ENCODE data around the gene RPGRIP1L.
"Not testable (repeated sequence)": the region's sequence is repeated elsewhere in the genome, so short reads cannot be mapped to it uniquely, and the experiment has no call there.

RPGRIP1L gene

DNA sequence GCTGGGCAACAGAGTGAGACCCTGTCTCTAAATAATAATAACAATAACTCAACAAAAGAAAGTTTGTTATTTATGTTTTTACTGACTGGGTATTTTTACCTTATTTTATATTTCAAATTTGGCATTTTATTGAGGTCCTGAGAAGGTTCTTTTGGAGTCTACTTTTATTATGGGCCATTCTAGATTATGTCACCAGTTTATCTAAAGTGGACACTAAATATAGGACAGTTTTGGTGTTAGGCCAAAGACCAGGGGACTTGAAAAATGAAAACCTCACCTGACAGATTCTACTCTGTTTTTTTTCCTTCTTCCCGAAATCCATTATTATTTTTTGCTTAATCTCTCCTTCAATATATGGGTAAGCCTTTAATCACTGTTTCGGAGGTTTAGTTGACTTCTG, 8.4 kb upstream of the RPGRIP1L start:
- DNase-seq (ENCODE audit: low read depth in 2 of 2): no peak

DNA sequence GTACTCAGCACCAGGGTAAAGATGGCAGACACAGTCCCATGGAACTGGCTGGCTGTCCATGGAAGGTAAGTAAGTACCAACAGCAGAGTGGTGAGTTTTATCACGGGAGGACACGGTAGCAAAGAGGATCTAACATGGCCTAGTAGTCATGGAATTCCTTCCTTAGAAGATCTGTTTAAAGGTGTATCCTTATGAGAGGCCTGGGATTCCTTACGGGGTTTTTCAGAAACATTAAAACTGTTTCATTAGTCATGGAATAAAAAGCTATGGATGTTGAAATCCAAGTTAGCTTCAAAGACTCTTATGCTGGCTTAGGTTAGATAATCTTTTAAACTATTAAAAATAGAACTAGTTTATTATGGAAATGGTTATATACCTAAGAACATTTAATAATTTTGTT, 7.7 kb upstream of the RPGRIP1L start:
- DNase-seq (ENCODE audit: low read depth in 2 of 2): no peak

DNA sequence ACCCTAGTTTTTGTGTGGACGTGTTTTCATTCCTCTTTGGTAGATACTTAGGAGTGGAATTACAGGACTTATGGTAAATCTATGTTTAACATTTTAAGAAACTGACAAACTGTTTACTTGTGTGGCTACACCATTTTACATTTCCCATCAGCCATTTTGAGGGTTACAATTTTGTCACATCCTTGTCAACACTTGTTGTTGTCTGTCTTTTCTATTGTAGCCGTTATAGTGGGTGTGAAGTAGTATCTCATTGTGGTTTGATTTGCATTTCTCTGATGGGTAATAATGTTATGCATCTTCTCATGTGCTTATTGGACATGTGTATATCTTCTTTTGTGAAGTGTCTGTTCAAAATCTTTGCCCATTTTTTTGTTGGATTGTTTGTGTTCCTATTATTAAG, 4.8 kb upstream of the RPGRIP1L start:
- no peak for DNase-seq (ENCODE audit: low read depth in 2 of 2)

DNA sequence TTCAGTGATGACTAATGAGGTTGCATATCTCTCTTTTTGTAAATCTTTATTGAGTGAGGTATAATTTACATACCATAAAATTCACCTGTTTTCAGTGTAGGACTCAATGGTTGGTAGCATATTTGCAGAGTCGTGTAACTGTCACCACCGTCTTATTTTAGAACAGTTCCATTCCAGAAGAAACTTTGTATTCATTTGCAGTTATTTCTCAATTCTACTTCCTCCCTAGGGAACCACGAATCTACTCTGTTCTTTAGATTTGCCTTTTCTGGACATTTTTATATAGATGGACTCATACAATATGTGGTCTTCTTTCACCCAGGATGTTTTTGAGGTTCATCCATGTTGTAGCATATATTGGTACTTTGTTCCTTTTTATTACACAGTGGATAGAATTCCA, 4.0 kb upstream of the RPGRIP1L start:
- DNase-seq (ENCODE audit: low read depth in 2 of 2): no peak

DNA sequence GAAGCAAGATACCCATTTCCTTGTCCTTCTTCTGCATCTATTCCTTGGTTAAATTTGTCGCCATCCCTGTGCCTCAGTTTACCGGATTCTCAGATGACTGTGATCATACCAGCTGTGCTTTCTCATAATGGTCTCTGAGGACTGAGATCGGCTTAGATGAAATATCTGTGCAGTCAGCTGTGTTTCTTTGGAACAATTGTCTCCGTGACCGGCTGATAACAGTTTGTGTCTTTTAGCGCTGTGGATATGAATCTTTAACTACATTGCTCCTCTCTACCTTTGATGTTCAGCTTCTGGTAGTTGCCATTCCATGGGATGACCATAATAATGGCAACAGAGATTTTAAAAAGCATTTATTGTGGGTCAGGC, 770 bp upstream of the RPGRIP1L start:
- no peak for DNase-seq (ENCODE audit: low read depth in 2 of 2)

DNA sequence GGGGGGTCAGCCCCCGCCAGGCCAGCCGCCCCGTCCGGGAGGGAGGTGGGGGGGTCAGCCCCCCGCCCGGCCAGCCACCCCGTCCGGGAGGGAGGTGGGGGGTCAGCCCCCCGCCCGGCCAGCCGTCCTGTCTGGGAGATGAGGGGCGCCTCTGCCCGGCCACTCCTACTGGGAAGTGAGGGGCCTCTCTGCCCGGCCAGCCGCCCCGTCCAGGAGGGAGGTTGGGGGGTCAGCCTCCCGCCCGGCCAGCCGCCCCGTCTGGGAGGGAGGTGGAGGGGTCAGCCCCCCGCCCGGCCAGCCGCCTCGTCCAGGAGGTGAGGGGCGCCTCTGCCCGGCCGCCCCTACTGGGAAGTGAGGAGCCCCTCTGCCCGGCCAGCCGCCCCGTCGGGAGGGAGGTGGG, 5.4 kb downstream of the RPGRIP1L start:
- not testable (repeated sequence) for DNase-seq (ENCODE audit: low read depth in 2 of 2)

DNA sequence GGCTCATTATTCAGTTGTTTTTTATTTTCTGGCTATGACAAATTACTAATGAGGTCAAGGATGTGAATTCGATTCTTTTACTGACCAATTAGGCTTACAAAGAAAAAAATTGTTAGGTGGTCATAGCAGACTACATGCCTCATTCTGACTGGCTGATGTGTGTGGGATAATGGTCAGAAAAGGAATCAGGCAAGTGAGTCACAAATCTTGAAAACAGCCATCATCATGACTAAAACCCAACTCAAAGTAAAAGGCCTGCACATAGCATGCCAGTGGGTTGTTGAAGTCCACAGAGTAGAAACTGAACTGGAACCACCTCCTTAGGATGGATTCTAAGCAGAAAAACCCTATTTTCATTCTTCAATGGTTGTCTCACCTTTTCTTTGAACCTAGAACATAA, 8.6 kb downstream of the RPGRIP1L start:
- no peak for DNase-seq (ENCODE audit: low read depth in 2 of 2)

DNA sequence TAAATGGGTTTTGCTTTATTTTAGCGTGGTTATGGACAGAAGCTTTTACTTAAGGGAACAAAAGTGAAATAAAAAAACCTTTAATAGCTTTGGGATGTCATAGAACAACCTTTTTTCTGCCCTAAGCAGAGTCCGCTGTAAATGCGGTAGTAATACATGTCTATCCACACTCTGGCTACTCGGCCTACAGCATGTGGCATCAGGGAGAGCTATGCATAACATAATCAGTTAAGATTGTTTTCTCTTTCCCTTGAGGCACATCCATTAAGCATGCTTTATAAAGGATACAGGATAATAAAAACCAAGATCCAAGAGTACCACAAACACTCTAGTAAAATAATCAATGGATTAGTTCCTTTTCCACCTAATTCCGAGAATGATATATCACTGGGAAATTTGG, 10.3 kb downstream of the RPGRIP1L start:
- no peak for DNase-seq (ENCODE audit: low read depth in 2 of 2)

DNA sequence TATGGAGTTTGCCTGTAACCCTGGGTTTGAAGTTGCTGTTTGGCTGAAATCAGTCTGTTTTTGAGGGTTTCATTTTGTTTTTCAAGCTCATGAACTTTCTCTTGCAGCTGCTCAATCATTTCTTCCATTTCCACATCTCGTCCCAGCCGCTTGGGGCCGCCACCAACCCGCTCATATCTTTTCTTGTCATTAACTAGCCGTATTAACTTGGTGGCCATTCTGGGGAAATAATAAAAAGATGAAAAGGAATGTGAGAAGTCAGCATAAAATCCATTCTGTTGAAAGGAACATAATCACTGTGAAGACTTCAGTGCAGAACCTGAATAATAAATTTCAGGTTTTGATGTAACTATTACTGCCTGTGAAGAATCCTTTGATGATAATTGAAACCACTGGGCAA, 11.5 kb downstream of the RPGRIP1L start:
- no peak for DNase-seq (ENCODE audit: low read depth in 2 of 2)

DNA sequence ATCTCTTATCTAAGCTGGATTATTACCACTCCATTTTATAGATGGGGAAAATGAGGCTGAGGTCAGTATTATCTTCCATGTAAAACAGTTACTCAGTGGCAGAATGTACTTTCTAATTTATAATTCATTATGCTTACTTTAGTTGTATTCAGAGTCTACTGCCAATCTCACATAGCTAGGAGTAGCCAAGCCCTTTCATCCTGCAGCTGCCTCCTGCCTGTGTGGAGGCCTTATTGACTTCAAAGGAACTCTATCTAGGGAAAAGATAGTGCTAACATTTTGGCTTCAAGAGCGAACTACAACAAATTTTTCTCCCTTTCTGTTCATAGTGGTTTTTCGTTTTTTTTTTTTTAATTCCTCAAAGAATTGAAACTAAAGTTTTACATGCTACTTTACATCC, 12.9 kb downstream of the RPGRIP1L start:
- no peak for DNase-seq (ENCODE audit: low read depth in 2 of 2)

DNA sequence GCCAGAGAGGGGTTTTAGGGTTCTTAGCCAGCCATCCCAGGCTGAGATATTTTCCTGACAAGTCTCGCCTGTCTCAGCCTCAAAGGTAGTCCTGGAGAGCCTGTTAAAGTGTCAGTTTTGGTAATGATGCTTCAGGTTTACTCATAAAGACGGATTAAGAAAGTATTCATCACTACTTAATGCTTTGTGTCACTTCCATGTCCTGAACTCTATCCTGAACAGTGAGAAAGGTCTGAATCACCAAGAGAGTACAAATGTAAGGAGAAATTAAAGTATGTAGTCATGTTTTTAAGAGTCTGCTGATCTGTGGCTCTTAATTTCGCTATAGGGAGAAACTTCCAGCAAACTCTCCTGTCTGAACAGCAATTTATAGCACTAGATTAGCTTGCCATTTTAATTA, 14.0 kb downstream of the RPGRIP1L start:
- DNase-seq (ENCODE audit: low read depth in 2 of 2): no peak

DNA sequence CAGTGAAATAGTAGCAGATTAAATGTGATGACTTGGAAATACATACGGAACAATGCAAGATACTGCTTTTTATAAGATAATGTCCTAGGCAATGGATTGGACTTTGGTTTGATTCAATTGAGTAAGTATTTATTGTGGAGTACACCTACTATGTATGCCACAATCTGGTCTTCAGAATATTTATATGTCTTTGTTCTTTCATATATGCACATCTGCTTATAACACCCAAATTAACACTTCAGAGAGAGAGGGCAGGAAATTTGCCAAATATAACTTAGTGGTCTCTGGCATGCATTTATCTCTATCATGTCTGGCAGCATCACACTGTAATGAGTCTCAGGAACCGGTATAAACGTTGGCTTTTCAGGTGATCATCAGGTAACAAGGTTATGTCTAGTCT, 16.9 kb downstream of the RPGRIP1L start:
- DNase-seq (ENCODE audit: low read depth in 2 of 2): no peak

DNA sequence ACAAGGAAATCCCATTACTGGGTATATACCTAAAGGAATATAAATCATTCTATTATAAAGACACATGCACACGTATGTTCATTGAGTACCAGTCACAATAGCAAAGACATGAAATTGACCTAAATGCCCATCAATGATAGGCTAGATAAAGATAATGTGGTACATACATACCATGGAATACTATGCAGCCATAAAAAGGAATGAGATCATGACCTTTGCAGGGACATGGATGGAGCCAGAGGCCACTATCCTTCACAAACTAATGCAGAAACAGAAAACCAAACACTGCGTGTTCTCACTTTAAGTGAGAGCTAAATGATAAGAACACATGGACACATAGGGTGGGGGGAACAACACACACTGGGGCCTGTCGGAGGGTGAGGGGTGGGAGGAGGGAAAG, 18.3 kb downstream of the RPGRIP1L start:
- not testable (repeated sequence) for DNase-seq (ENCODE audit: low read depth in 2 of 2)

DNA sequence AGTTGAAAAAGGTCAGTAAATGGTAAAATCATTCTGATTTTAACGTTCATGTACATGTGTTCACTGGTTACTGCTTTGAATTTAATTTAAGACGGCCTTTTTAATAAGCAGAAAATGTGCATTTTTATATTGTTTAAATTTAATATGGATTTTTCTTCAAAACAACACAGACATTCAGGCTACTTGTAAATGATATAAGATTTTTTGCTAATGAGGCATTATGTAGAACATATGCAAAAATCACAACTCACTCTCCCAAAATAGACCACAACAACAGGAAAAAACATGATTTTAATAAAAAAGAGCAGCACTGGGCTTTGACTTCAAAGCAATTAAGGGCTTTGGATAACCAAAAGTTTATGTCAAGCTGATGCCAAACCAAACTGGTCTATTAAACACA, 22.3 kb downstream of the RPGRIP1L start:
- DNase-seq (ENCODE audit: low read depth in 2 of 2): no peak

DNA sequence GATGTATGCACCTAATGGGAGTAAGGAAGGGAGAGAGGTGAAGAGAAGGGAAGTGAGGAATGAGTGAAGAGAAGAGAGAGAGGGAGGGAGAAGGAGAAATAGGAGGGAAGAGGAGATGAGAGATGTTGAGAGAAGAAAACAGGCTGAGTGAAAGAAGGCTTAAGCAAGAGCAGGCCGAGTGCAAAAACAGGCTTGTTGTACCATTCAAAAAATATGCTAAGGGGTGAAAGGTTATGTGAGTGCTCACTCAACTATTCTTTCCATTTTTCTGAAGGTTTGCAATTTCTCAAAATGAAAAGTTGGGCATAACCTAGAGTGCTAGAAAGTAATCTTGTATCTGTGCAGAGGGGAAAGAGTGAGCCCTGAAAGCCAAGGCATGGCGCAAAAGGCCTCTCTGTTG, 22.9 kb downstream of the RPGRIP1L start:
- no peak for DNase-seq (ENCODE audit: low read depth in 2 of 2)

DNA sequence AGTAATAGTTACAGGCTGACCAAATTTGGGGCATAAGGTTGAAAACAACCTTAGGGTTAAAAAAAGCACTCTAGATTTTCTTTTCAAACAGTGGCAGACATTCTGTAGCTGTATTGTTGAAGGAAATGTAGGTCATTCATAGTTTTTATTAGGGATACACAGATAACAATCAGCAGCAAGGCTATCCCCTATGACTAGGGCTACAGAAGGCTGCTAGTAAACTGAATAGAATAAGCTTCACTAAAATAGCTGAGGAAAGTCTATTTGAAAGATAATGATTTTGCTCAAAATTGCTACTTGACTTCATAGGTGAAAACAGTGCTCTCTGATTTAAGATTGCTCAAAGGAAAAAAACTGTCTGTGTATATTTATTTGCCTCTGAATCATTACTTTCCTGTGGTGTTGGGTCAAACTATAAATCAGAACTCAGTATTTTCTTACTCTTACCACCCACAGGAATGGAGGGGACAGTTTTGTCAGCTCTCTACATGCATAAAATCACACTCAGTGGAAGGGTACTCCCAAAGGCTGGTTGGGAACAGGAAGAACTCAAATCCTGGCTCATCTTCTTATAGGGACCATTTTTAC, 24.8 kb downstream of the RPGRIP1L start:
- DNase-seq (ENCODE audit: low read depth in 2 of 2): no peak

DNA sequence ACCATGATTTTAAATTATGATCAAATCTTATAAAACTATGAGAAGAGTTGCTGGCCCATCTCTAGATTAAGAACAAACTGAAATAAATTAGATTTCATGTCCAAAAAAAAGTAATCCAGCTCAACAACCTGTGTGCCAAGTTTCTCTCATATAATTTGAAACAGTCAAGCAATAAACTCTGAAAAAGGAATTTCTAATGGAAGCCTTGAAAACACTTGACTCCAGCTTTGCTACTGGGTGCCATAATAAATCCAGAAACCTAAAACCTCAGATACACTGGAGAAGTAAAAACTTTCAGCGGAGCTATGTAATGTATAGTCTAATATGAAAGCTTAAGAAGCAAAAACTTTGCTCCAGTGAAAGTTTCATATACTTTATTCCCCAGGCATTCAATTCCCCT, 25.5 kb downstream of the RPGRIP1L start:
- DNase-seq (ENCODE audit: low read depth in 2 of 2): no peak

DNA sequence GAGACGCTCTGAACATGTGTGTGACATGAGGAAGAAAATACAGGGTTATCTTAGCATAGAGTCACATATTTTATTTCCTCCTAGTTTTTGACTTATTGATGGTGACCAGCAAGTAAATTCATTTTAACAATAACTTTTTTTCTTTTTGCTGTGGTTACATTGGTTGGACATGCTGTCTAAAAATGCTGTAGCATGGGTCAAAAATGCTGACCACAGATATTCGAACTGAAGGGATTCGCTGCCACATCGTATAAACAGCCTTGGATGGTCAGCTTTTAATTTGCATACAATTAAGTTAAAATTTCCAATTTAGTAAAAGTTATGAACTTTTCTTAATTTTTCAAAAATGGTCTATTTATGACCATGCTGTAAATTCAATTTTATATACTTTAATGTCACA, 30.5 kb downstream of the RPGRIP1L start:
- no peak for DNase-seq (ENCODE audit: low read depth in 2 of 2)

DNA sequence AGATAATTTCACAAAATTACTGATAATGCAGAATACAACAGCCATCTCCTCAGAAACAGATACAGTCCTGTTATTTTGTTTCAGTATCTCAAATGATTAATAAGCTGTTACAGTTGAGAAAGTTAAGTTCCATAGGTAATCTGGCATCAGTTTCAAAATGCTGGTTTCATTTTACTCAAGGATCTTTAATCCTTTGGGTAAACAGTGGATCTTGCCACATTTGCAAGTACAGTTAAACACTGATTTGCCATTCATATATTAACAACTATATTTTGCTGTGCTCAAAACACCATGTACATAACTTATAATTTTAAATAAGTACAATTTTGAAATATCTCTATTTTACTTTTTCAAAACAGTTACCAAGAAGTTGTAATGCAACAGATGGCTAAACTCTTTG, 31.2 kb downstream of the RPGRIP1L start:
- no peak for DNase-seq (ENCODE audit: low read depth in 2 of 2)

DNA sequence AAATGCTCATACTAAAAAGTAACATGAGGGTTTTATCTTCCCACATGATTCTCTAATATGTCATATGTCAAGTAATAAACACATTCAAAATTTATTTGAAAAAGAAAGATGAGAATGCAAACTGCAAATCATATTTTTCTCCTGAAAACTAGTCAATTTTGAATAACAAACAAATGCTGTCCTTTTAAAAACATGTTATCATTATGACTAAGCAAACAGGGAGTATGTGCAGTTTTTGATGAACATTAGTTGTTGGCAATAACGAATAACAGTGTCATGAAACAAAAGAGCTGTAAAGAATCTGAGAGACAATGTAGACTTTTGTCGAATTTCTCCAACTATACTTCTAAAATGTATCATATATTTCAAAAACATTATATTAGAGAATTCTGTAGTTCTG, 34.8 kb downstream of the RPGRIP1L start:
- no peak for DNase-seq (ENCODE audit: low read depth in 2 of 2)

DNA sequence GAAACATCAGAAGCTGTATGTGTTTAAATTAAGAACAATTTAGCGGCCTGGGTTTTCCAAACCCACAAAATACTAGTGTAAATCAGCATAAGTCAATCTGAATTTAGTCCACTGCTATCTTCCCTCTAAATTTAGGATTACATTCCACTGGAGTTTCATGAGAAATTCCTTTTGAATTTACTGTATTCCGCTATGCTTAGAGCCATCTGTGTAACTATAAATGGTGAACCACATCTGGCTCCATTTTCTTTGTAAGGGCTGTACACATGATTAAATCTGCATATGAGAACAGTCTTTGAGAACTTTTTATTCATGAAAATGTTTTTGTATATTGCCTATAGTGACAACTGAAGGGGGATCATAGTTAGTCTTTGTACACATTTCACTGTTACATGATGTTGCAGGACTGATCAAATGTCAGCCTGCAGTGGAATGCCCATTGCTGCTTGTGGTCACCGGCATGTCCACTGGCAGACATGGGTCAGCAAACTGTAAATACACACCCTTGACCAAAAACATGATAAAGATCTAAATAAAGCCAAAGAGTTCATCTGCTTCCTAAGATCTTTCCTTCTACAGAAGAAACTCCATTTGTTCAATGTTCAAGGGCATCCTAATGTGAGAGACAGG, 36.8 kb downstream of the RPGRIP1L start:
- no peak for DNase-seq (ENCODE audit: low read depth in 2 of 2)

DNA sequence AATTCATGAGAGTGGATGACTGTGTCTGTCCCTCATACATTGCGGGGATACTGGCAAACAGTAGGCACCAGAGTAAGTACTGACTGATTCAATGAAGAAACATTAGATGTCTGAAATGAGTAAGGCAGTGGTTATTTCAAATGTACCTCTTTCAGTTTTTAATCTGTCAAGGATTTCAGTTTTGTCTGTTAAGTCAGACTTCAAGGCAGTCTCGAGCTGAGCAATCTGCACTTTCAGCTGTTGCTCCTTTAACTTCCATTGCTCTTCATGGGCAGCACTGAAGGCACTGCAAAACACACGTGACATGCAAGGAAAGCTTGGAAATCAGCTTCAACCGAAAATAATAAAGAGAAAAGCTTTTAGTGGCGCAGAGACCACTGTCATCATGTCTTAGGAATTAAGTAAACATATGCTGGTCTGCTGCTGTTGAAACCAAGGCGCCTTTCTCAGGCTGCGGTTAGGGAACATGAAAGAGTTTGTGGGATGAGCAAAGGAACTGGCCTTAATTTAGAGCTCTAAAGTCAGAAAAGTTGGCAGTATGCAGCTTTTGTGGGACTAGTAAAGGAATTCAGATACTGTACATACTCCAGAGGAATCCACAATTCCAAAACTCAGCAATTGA, 38.8 kb downstream of the RPGRIP1L start:
- DNase-seq (ENCODE audit: low read depth in 2 of 2): peak in 1 of 2 donors; percentile 7

DNA sequence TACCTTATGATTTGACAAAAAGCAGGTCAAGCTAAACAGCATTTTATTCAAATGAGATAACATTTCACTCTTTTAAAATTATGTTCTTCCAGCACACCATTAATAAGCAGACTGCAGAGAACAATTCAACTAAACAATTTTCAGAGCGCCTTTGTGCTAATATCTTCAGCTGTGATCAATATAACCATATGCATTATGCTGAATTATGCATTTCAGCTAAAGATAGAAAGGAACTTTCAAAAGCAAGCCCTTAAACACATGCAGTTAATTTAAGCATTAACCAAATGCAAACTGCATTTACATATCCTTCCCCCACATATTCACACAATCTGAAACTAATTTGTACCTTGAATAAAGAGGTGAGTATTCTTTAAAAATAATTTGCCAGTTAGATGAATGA, 41.6 kb downstream of the RPGRIP1L start:
- no peak for DNase-seq (ENCODE audit: low read depth in 2 of 2)

DNA sequence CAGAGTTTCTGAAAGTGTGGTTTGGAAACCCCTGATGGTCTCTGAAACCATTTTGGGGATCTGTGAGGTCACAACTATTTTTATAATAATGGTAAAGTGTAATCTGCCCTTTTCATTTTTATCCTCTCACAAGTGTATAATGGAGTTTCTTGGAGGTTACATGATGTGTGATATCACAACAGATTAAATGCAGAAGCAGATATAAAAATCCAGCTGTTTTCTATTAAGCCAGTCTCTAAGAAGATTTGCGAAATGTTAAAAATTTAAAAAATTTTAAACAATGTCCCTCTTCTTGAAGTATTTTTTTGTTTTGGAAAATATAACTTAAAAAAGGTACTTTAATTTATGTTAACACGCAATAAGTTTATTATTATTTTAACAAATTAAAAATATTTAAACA, 48.7 kb downstream of the RPGRIP1L start:
- DNase-seq (ENCODE audit: low read depth in 2 of 2): no peak

All from stimulated activated CD4-positive, alpha-beta T cell treated with anti-CD3 and anti-CD28 coated beads, Interleukin-4, amount 100 ng/mL, for 48 hours (primary cell).